ENCODE measurements around the gene RCAN3.
"Not testable (repeated sequence)": the region's sequence is repeated elsewhere in the genome, so short reads cannot be mapped to it uniquely, and the experiment has no call there.

The RCAN3 gene

DNA sequence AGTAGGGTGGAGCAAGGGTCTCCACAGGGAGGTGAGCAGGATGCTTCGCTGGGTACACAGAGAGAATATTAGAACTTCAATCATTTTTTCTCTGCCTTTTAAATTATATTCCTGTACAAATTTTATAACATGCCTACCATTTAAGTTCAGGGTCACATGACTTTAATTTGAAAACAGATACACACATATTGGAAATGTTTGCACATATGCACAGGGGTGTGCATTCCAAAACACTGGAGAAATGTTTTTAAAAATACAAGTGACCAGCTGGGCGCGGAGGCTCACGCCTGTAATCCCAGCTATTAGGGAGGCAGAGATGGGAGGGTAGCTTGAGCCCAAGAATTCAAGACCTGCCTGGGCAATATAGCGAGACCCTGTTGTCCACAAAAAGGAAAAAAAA, 47.4 kb upstream of the RCAN3 start:
- Histone ChIP-seq H3K36me3 (ENCODE audit: insufficient read depth, low read length) (peaks cover 25% of the 10 kb centered on the region), H3K27ac (ENCODE audit: low read length) (no peak overlapping the region), H4K20me1 (ENCODE audit: insufficient read depth, low read length) (no peaks in the 10 kb centered on the region), H3K79me2 (ENCODE audit: insufficient read depth, low read length) (no peaks in the 10 kb centered on the region), H3K4me1 (ENCODE audit: insufficient read depth, low read length) (no peaks in the 10 kb centered on the region), H3K9me3 (ENCODE audit: insufficient read depth, low read length, severe bottlenecking) (no peaks in the 10 kb centered on the region), H3K27me3 (ENCODE audit: insufficient read depth, low read length, poor library complexity) (no peaks in the 10 kb centered on the region), H3K4me3 (ENCODE audit: low read depth in 1 of 2, low read length in 2 of 2) (no peak overlapping the region), H3K4me2 (ENCODE audit: insufficient read depth, low read length) (no peak overlapping the region), H2AFZ (ENCODE audit: low read depth, low read length) (no peak overlapping the region), H3K9ac (ENCODE audit: low read depth, low read length) (no peak overlapping the region)
- DNase-seq (no peak), ATAC-seq (ENCODE audit: insufficient read depth, low read depth) (no peak)
- TF ChIP-seq CTCF (IDR thresholded peaks at IDR 0.05; ENCODE audit: borderline replicate concordance, extremely low read depth, low read length, poor library complexity, severe bottlenecking): no peak
- no peak for TF ChIP-seq EZH2 (IDR thresholded peaks at IDR 0.05; ENCODE audit: borderline replicate concordance, low read depth, low read length, severe bottlenecking)

- no peak overlapping the region for H3K27ac ChIP-seq (ENCODE audit: low read length)
- DNase-seq (no peak), ATAC-seq (ENCODE audit: insufficient read depth, low read depth) (no peak)
- H3K9ac ChIP-seq (ENCODE audit: low read depth, low read length): no peak overlapping the region
- peaks cover 27% of the 10 kb centered on the region for H3K36me3 ChIP-seq (ENCODE audit: insufficient read depth, low read length)
- no peaks in the 10 kb centered on the region for H3K9me3 ChIP-seq (ENCODE audit: insufficient read depth, low read length, severe bottlenecking)
- no peaks in the 10 kb centered on the region for H3K4me1 ChIP-seq (ENCODE audit: insufficient read depth, low read length)
- TF ChIP-seq EZH2 (IDR thresholded peaks at IDR 0.05; ENCODE audit: borderline replicate concordance, low read depth, low read length, severe bottlenecking): no peak
- TF ChIP-seq CTCF (IDR thresholded peaks at IDR 0.05; ENCODE audit: borderline replicate concordance, extremely low read depth, low read length, poor library complexity, severe bottlenecking): no peak
- no peak overlapping the region for H3K4me3 ChIP-seq (ENCODE audit: low read depth in 1 of 2, low read length in 2 of 2)
- H4K20me1 ChIP-seq (ENCODE audit: insufficient read depth, low read length): no peaks in the 10 kb centered on the region
- no peaks in the 10 kb centered on the region for H3K79me2 ChIP-seq (ENCODE audit: insufficient read depth, low read length)
- H2AFZ ChIP-seq (ENCODE audit: low read depth, low read length): no peak overlapping the region
- no peak overlapping the region for H3K4me2 ChIP-seq (ENCODE audit: insufficient read depth, low read length)
- no peaks in the 10 kb centered on the region for H3K27me3 ChIP-seq (ENCODE audit: insufficient read depth, low read length, poor library complexity)
These were observed 44.8 kb upstream of the RCAN3 start for GRCh38 chr1:24457866-24458265.

DNA sequence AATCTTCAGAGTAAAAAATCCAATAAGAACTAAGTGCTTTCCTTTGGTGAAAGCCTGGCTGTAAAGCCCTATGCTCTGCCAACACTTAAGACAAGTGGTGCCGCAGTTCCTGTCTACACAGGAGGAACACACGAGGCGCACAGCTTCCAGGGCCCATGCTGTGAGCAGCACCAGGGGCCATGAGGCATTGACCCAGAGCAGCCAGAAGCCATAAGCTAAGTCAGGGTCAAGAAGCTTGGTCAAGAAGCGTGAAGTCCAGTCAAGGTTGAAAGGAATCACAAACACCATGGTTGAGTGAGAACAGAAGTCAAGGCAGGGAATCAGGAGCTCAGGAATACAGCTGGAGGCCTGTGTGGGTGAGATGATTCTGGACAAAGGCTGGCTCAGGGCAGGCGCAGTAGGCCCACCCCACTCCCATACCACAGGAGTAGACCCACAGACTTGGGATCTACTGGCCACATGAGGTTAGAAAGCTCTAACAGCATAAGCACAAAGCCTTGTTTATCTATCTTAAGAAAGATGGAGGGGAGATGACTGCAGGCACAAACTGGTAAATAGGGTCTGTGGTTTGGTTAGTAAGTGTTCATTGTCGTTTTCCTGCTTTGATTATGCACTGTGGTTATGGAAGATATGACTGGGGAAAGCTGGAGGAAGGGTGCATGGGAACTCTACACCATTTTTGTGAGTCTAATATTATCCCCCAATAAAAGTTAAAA, 42.9 kb upstream of the RCAN3 start:
- no peak for ATAC-seq (ENCODE audit: insufficient read depth, low read depth)
- DNase-seq: no peak
- no peaks in the 10 kb centered on the region for H4K20me1 ChIP-seq (ENCODE audit: insufficient read depth, low read length)
- no peak overlapping the region for H3K9ac ChIP-seq (ENCODE audit: low read depth, low read length)
- H2AFZ ChIP-seq (ENCODE audit: low read depth, low read length): no peak overlapping the region
- H3K36me3 ChIP-seq (ENCODE audit: insufficient read depth, low read length): peaks cover 27% of the 10 kb centered on the region
- H3K79me2 ChIP-seq (ENCODE audit: insufficient read depth, low read length): no peaks in the 10 kb centered on the region
- H3K9me3 ChIP-seq (ENCODE audit: insufficient read depth, low read length, severe bottlenecking): no peaks in the 10 kb centered on the region
- TF ChIP-seq CTCF (IDR thresholded peaks at IDR 0.05; ENCODE audit: borderline replicate concordance, extremely low read depth, low read length, poor library complexity, severe bottlenecking) (no peak), EZH2 (IDR thresholded peaks at IDR 0.05; ENCODE audit: borderline replicate concordance, low read depth, low read length, severe bottlenecking) (no peak)
- H3K4me2 ChIP-seq (ENCODE audit: insufficient read depth, low read length): no peak overlapping the region
- H3K27me3 ChIP-seq (ENCODE audit: insufficient read depth, low read length, poor library complexity): no peaks in the 10 kb centered on the region
- H3K4me3 ChIP-seq (ENCODE audit: low read depth in 1 of 2, low read length in 2 of 2): no peak overlapping the region
- H3K27ac ChIP-seq (ENCODE audit: low read length): no peak overlapping the region
- no peaks in the 10 kb centered on the region for H3K4me1 ChIP-seq (ENCODE audit: insufficient read depth, low read length)

DNA sequence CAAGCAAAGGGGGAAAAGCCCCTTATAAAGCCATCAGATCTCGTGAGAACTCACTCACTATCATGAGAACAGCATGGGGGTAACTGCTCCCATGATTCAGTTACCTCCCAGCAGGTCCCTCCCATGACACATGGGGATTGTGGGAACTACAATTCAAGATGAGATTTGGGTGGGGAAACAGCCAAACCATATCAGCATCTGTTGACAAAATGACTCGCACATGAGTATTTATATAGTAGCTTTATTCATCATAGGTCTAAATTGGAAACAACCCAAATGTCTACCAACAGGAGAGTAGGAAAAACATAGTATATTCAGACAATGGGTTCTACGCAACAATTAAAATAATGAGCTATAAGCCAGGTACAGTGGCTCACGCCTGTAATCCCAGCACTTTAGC, 40.5 kb upstream of the RCAN3 start:
- not testable (repeated sequence) for ATAC-seq (ENCODE audit: insufficient read depth, low read depth); DNase-seq; H3K9ac ChIP-seq (ENCODE audit: low read depth, low read length); H2AFZ ChIP-seq (ENCODE audit: low read depth, low read length); H3K27ac ChIP-seq (ENCODE audit: low read length); H3K4me2 ChIP-seq (ENCODE audit: insufficient read depth, low read length); H3K9me3 ChIP-seq (ENCODE audit: insufficient read depth, low read length, severe bottlenecking); H3K4me3 ChIP-seq (ENCODE audit: low read depth in 1 of 2, low read length in 2 of 2); H3K27me3 ChIP-seq (ENCODE audit: insufficient read depth, low read length, poor library complexity); H4K20me1 ChIP-seq (ENCODE audit: insufficient read depth, low read length); H3K4me1 ChIP-seq (ENCODE audit: insufficient read depth, low read length); H3K79me2 ChIP-seq (ENCODE audit: insufficient read depth, low read length)
- peaks cover 30% of the 10 kb centered on the region for H3K36me3 ChIP-seq (ENCODE audit: insufficient read depth, low read length)

Measured in DND-41 (cell line).